ENCODE measurements around the gene MEN1.

The MEN1 gene

GRCh38 chr11:64758330-64759079 is 51.8 kb downstream of the MEN1 start:
- DNase-seq (ENCODE audit: insufficient read length, low spot score), result no peak
- FAIRE-seq, result no peak
- TF ChIP-seq POLR2AphosphoS5 (IDR thresholded peaks at IDR 0.05; ENCODE audit: low read depth, low read length) (no peak), SPI1 (IDR thresholded peaks at IDR 0.05; ENCODE audit: low read depth, low read length) (no peak), POLR2A (IDR thresholded peaks at IDR 0.05; ENCODE audit: low read depth, low read length) (no peak), POU2F2 (IDR thresholded peaks at IDR 0.05; ENCODE audit: low read depth, low read length) (no peak), PAX5 (IDR thresholded peaks at IDR 0.05; ENCODE audit: insufficient read depth, low read length, severe bottlenecking) (no peak), TAF1 (IDR thresholded peaks at IDR 0.05; ENCODE audit: low read depth, low read length) (no peak)

- FAIRE-seq, result no peak
- DNase-seq (ENCODE audit: insufficient read length, low spot score), result no peak
- TF ChIP-seq POLR2A (IDR thresholded peaks at IDR 0.05; ENCODE audit: low read depth, low read length) (no peak), PAX5 (IDR thresholded peaks at IDR 0.05; ENCODE audit: insufficient read depth, low read length, severe bottlenecking) (no peak), TAF1 (IDR thresholded peaks at IDR 0.05; ENCODE audit: low read depth, low read length) (no peak), POLR2AphosphoS5 (IDR thresholded peaks at IDR 0.05; ENCODE audit: low read depth, low read length) (no peak), SPI1 (IDR thresholded peaks at IDR 0.05; ENCODE audit: low read depth, low read length) (no peak), POU2F2 (IDR thresholded peaks at IDR 0.05; ENCODE audit: low read depth, low read length) (no peak)
Observed at GRCh38 chr11:64757549-64758329, 52.6 kb downstream of the MEN1 start.

- no peak for DNase-seq (ENCODE audit: insufficient read length, low spot score)
- TF ChIP-seq POLR2AphosphoS5 (IDR thresholded peaks at IDR 0.05; ENCODE audit: low read depth, low read length), result no peak
- TF ChIP-seq POU2F2 (IDR thresholded peaks at IDR 0.05; ENCODE audit: low read depth, low read length), result no peak
- no peak for TF ChIP-seq SPI1 (IDR thresholded peaks at IDR 0.05; ENCODE audit: low read depth, low read length)
- no peak for TF ChIP-seq PAX5 (IDR thresholded peaks at IDR 0.05; ENCODE audit: insufficient read depth, low read length, severe bottlenecking)
- no peak for TF ChIP-seq TAF1 (IDR thresholded peaks at IDR 0.05; ENCODE audit: low read depth, low read length)
- no peak for TF ChIP-seq POLR2A (IDR thresholded peaks at IDR 0.05; ENCODE audit: low read depth, low read length)
- no peak for FAIRE-seq
Observed at GRCh38 chr11:64755681-64756361, 54.5 kb downstream of the MEN1 start.

DNA sequence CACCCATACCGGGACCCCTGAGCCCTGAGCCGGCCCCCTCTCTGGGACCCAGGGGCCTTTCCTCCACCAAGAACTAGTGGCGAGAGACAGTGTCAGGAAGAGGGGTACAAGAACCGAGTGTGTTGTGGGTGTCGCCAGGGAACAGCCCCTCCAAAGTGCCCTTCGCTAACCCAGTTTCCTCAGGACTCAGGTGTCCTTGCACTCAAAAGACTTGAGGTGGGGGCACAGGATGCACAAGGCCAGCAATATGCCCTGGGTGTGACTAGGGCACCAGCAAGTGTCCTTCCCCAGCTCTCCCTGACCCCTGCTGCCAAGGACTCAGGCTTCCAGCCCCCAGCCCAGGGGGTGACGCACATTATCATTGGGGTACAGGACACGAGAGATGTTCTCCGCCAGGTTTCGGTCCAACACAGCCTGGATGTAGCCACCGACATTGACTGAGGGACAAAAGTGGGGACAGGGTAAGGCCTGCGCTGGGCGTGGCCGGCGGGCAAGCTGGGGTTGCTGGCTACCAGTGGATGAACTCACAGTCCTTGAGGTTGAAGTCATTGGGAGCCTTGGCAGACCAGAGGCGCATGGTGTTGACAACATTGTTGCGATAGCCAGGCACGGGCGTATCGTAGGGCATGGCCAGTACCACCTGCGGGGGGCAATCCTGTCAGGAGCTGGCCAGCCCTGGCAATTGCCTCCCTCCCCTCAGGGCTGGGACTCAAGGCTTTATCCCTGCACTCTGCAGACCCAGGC is 55.3 kb downstream of the MEN1 start:
- no peak for TF ChIP-seq POLR2AphosphoS5 (IDR thresholded peaks at IDR 0.05; ENCODE audit: low read depth, low read length)
- TF ChIP-seq POU2F2 (IDR thresholded peaks at IDR 0.05; ENCODE audit: low read depth, low read length), result no peak
- no peak for TF ChIP-seq TAF1 (IDR thresholded peaks at IDR 0.05; ENCODE audit: low read depth, low read length)
- TF ChIP-seq SPI1 (IDR thresholded peaks at IDR 0.05; ENCODE audit: low read depth, low read length), result no peak
- TF ChIP-seq POLR2A (IDR thresholded peaks at IDR 0.05; ENCODE audit: low read depth, low read length), result no peak
- TF ChIP-seq PAX5 (IDR thresholded peaks at IDR 0.05; ENCODE audit: insufficient read depth, low read length, severe bottlenecking), result no peak
- FAIRE-seq (no peak), DNase-seq (ENCODE audit: insufficient read length, low spot score) (no peak)

- FAIRE-seq (no peak), DNase-seq (ENCODE audit: insufficient read length, low spot score) (no peak)
- TF ChIP-seq POLR2A (IDR thresholded peaks at IDR 0.05; ENCODE audit: low read depth, low read length), result no peak
- TF ChIP-seq POLR2AphosphoS5 (IDR thresholded peaks at IDR 0.05; ENCODE audit: low read depth, low read length), result no peak
- TF ChIP-seq PAX5 (IDR thresholded peaks at IDR 0.05; ENCODE audit: insufficient read depth, low read length, severe bottlenecking), result no peak
- no peak for TF ChIP-seq POU2F2 (IDR thresholded peaks at IDR 0.05; ENCODE audit: low read depth, low read length)
- no peak for TF ChIP-seq SPI1 (IDR thresholded peaks at IDR 0.05; ENCODE audit: low read depth, low read length)
- TF ChIP-seq TAF1 (IDR thresholded peaks at IDR 0.05; ENCODE audit: low read depth, low read length), result no peak
Observed at GRCh38 chr11:64754124-64754918, 56.0 kb downstream of the MEN1 start.
